ENCODE results near the gene F10.

DNA sequence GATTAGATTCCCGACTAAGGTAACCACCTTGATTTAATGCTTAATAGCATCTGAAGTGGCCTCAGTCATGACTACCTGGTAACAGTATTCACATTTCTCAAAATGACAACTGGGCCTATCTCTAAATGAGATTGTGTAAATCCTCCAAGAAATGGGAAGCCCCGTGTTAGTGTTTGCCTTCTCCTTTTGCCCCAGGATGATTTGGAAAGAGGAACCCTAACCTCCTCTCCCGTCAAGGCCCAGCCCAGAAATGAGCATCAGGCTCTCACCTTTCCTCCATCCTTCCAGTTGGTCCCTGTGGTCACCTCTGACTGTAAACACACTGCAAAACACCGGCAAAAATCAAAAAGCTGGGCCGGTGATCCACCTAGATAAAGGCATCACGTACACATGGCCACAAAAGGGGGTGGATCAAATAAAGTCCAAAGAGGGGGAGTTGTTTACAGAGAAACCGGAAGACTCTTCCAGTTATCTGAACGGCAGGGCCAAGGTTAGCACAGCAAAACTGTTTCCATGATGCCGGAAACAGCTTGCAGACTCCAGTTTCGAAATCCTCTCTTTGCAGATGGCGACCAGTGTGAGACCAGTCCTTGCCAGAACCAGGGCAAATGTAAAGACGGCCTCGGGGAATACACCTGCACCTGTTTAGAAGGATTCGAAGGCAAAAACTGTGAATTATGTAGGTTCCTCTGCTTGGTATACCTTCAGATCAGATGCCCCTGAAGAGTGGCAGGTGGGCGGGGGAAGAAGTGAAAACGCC is 16.4 kb downstream of the F10 start:
- TF ChIP-seq EZH2 (IDR thresholded peaks at IDR 0.05; ENCODE audit: low read depth, unreplicated experiment) (no peak), EZH2phosphoT487 (IDR thresholded peaks at IDR 0.05; ENCODE audit: unreplicated experiment) (no peak), POLR2AphosphoS5 (IDR thresholded peaks at IDR 0.05; ENCODE audit: low read depth) (no peak), ZNF331 (CRISPR knock-in tag; IDR thresholded peaks at IDR 0.05; ENCODE audit: low read depth) (no peak), NANOG (IDR thresholded peaks at IDR 0.05; ENCODE audit: borderline replicate concordance) (no peak), JUNB (IDR thresholded peaks at IDR 0.05; ENCODE audit: unreplicated experiment) (no peak), CREB1 (CRISPR knock-in tag; IDR thresholded peaks at IDR 0.05; ENCODE audit: low read depth) (no peak), STAT1 (IDR thresholded peaks at IDR 0.05; ENCODE audit: unreplicated experiment) (no peak)
- TF ChIP-seq, protein P1, sequence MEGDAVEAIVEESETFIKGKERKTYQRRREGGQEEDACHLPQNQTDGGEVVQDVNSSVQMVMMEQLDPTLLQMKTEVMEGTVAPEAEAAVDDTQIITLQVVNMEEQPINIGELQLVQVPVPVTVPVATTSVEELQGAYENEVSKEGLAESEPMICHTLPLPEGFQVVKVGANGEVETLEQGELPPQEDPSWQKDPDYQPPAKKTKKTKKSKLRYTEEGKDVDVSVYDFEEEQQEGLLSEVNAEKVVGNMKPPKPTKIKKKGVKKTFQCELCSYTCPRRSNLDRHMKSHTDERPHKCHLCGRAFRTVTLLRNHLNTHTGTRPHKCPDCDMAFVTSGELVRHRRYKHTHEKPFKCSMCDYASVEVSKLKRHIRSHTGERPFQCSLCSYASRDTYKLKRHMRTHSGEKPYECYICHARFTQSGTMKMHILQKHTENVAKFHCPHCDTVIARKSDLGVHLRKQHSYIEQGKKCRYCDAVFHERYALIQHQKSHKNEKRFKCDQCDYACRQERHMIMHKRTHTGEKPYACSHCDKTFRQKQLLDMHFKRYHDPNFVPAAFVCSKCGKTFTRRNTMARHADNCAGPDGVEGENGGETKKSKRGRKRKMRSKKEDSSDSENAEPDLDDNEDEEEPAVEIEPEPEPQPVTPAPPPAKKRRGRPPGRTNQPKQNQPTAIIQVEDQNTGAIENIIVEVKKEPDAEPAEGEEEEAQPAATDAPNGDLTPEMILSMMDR (conservative IDR thresholded peaks at IDR 0.05; ENCODE audit: low read depth in 2 of 2): no peak
- TF ChIP-seq, protein P2, sequence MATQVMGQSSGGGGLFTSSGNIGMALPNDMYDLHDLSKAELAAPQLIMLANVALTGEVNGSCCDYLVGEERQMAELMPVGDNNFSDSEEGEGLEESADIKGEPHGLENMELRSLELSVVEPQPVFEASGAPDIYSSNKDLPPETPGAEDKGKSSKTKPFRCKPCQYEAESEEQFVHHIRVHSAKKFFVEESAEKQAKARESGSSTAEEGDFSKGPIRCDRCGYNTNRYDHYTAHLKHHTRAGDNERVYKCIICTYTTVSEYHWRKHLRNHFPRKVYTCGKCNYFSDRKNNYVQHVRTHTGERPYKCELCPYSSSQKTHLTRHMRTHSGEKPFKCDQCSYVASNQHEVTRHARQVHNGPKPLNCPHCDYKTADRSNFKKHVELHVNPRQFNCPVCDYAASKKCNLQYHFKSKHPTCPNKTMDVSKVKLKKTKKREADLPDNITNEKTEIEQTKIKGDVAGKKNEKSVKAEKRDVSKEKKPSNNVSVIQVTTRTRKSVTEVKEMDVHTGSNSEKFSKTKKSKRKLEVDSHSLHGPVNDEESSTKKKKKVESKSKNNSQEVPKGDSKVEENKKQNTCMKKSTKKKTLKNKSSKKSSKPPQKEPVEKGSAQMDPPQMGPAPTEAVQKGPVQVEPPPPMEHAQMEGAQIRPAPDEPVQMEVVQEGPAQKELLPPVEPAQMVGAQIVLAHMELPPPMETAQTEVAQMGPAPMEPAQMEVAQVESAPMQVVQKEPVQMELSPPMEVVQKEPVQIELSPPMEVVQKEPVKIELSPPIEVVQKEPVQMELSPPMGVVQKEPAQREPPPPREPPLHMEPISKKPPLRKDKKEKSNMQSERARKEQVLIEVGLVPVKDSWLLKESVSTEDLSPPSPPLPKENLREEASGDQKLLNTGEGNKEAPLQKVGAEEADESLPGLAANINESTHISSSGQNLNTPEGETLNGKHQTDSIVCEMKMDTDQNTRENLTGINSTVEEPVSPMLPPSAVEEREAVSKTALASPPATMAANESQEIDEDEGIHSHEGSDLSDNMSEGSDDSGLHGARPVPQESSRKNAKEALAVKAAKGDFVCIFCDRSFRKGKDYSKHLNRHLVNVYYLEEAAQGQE (IDR thresholded peaks at IDR 0.05; ENCODE audit: unreplicated experiment): no peak
- TF ChIP-seq, protein P3, sequence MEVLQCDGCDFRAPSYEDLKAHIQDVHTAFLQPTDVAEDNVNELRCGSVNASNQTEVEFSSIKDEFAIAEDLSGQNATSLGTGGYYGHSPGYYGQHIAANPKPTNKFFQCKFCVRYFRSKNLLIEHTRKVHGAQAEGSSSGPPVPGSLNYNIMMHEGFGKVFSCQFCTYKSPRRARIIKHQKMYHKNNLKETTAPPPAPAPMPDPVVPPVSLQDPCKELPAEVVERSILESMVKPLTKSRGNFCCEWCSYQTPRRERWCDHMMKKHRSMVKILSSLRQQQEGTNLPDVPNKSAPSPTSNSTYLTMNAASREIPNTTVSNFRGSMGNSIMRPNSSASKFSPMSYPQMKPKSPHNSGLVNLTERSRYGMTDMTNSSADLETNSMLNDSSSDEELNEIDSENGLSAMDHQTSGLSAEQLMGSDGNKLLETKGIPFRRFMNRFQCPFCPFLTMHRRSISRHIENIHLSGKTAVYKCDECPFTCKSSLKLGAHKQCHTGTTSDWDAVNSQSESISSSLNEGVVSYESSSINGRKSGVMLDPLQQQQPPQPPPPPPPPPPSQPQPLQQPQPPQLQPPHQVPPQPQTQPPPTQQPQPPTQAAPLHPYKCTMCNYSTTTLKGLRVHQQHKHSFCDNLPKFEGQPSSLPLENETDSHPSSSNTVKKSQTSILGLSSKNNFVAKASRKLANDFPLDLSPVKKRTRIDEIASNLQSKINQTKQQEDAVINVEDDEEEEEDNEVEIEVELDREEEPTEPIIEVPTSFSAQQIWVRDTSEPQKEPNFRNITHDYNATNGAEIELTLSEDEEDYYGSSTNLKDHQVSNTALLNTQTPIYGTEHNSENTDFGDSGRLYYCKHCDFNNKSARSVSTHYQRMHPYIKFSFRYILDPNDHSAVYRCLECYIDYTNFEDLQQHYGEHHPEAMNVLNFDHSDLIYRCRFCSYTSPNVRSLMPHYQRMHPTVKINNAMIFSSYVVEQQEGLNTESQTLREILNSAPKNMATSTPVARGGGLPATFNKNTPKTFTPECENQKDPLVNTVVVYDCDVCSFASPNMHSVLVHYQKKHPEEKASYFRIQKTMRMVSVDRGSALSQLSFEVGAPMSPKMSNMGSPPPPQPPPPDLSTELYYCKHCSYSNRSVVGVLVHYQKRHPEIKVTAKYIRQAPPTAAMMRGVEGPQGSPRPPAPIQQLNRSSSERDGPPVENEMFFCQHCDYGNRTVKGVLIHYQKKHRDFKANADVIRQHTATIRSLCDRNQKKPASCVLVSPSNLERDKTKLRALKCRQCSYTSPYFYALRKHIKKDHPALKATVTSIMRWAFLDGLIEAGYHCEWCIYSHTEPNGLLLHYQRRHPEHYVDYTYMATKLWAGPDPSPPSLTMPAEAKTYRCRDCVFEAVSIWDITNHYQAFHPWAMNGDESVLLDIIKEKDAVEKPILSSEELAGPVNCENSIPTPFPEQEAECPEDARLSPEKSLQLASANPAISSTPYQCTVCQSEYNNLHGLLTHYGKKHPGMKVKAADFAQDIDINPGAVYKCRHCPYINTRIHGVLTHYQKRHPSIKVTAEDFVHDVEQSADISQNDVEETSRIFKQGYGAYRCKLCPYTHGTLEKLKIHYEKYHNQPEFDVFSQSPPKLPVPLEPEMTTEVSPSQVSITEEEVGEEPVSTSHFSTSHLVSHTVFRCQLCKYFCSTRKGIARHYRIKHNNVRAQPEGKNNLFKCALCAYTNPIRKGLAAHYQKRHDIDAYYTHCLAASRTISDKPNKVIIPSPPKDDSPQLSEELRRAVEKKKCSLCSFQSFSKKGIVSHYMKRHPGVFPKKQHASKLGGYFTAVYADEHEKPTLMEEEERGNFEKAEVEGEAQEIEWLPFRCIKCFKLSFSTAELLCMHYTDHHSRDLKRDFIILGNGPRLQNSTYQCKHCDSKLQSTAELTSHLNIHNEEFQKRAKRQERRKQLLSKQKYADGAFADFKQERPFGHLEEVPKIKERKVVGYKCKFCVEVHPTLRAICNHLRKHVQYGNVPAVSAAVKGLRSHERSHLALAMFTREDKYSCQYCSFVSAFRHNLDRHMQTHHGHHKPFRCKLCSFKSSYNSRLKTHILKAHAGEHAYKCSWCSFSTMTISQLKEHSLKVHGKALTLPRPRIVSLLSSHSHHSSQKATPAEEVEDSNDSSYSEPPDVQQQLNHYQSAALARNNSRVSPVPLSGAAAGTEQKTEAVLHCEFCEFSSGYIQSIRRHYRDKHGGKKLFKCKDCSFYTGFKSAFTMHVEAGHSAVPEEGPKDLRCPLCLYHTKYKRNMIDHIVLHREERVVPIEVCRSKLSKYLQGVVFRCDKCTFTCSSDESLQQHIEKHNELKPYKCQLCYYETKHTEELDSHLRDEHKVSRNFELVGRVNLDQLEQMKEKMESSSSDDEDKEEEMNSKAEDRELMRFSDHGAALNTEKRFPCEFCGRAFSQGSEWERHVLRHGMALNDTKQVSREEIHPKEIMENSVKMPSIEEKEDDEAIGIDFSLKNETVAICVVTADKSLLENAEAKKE (CRISPR knock-in tag; IDR thresholded peaks at IDR 0.05): no peak
- TF ChIP-seq, protein P4, sequence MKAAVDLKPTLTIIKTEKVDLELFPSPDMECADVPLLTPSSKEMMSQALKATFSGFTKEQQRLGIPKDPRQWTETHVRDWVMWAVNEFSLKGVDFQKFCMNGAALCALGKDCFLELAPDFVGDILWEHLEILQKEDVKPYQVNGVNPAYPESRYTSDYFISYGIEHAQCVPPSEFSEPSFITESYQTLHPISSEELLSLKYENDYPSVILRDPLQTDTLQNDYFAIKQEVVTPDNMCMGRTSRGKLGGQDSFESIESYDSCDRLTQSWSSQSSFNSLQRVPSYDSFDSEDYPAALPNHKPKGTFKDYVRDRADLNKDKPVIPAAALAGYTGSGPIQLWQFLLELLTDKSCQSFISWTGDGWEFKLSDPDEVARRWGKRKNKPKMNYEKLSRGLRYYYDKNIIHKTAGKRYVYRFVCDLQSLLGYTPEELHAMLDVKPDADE (IDR thresholded peaks at IDR 0.05): no peak

All from GM23338 (cell line).